Memory B cell (primary cell): Measurements from ENCODE around the gene ITGAL.
"Not testable (repeated sequence)": the region's sequence is repeated elsewhere in the genome, so short reads cannot be mapped to it uniquely, and the experiment has no call there.

Experiments
- ATAC-seq: fragments of 150-1000 bp; cut with Tn5 transposase; 2 replicates; pipeline ENCODE4 v1.10.0; 2021; ENCODE audit warnings: low read depth, mild to moderate bottlenecking, moderate library complexity
- DNase-seq, 2 donors: peaks; one replicate each; pipeline ENCODE4 v3.0.0; 2022; ENCODE audit warnings: low spot score in 2 of 2
- H3K27ac Mint-ChIP-seq: one replicate; pipeline ENCODE4 v1.8.0; 2022; ENCODE audit warnings: mild to moderate bottlenecking, moderate library complexity, mixed read lengths
- H3K27me3 Mint-ChIP-seq: one replicate; pipeline ENCODE4 v1.8.0; 2022; ENCODE audit warnings: mixed read lengths
- H3K36me3 Mint-ChIP-seq: one replicate; pipeline ENCODE4 v1.8.0; 2022; ENCODE audit warnings: mild to moderate bottlenecking, mixed read lengths
- H3K4me1 Mint-ChIP-seq: one replicate; pipeline ENCODE4 v1.8.0; 2022; ENCODE audit warnings: mixed read lengths
- H3K4me3 Mint-ChIP-seq: one replicate; pipeline ENCODE4 v1.8.0; 2022; ENCODE audit warnings: mild to moderate bottlenecking, moderate library complexity, mixed read lengths
- H3K9me3 Mint-ChIP-seq: one replicate; pipeline ENCODE4 v1.8.0; 2022; ENCODE audit warnings: mixed read lengths

ITGAL gene

DNA sequence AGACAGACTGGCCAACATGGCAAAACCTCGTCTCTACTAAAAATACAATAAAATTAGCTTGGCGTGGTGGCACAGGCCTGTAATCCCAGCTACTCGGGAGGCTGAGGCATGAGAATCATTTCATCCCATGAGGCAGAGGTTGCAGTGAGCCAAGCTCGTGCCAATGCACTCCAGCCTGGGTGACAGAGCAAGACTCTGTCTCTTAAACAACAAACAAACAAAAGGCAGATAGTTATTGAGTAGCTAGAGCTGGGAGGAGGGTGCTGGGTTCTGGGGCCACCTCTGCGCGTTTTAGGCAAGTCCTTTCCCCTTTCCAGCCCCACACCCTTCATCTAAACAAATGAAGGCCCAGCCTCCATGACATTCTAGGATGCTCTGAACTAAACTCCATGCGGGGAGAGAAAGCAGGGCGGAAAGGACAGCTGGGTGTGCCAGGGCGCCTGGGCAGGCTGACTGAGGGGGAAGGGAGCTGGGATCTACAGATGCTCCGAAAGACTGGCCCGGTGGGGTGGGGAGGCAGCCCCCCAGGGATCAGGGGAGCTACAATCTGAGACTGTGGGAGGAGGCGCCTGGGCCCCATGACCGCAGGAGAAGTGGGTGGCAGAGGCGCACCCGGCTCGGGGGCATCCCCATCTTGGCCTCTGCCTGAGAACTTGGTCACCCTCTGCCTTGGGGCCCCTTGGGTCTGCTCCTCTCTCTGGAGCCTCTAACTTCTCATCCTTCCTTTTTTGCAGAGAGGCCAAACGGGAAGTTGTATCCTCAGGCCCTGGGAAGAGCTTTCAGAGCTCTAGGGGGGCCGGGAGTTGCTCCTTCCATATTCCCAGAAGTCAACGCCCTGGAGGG, 910 bp downstream of the ITGAL start:
- H3K9me3 Mint-ChIP-seq: no peaks in the 10 kb centered on the region
- H3K36me3 Mint-ChIP-seq: peaks cover 14% of the 10 kb centered on the region
- peak in 1 of 2 donors; percentile 30 for DNase-seq
- peak overlapping the region; percentile 94 for H3K27ac Mint-ChIP-seq
- ATAC-seq: peak; percentile 38
- peaks cover 43% of the 10 kb centered on the region for H3K4me1 Mint-ChIP-seq
- H3K4me3 Mint-ChIP-seq: peak overlapping the region; percentile 93
- no peaks in the 10 kb centered on the region for H3K27me3 Mint-ChIP-seq

DNA sequence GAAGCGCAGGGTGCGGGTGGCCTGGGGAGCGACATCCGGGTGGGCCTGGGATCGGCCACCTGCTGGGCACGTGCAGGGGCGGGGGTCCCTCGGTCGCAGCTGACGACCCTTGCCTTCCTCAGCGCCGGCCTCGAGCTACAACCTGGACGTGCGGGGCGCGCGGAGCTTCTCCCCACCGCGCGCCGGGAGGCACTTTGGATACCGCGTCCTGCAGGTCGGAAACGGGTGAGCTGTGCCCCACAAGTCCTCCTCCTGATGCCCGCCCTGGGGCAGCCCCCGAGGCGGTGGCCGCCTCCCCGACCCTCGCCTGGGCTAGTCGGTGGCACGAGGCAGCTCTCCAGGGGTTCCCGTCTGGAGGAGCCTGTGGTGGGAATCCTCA, 1.5 kb downstream of the ITGAL start:
- ATAC-seq: no peak
- DNase-seq: no peak
- H3K27ac Mint-ChIP-seq: peak overlapping the region; percentile 94
- H3K9me3 Mint-ChIP-seq: no peaks in the 10 kb centered on the region
- peak overlapping the region; percentile 93 for H3K4me3 Mint-ChIP-seq
- peaks cover 16% of the 10 kb centered on the region for H3K36me3 Mint-ChIP-seq
- H3K4me1 Mint-ChIP-seq: peaks cover 48% of the 10 kb centered on the region
- no peaks in the 10 kb centered on the region for H3K27me3 Mint-ChIP-seq

DNA sequence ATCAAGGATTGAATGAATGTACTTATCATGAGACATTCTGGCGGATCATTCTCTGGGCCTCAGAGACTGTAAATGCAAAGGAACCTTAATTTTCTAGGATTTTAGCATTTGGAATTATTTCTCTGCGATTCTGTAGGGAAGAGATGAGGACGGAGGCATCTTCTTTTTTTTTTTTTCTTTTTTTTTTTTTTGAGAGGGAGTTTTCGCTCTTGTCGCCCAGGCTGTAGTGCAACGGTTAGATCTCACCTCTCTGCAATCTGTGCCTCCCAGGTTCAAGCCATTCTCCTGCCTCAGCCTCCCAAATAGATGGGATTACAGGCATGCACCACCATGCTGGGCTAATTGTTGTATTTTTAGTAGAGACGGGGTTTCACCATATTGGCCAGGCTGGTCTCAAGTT, 2.1 kb downstream of the ITGAL start:
- no peak for ATAC-seq
- no peak for DNase-seq
- Mint-ChIP-seq H3K9me3 (no peaks in the 10 kb centered on the region), H3K36me3 (peaks cover 16% of the 10 kb centered on the region), H3K4me3 (peak overlapping the region; percentile 93), H3K27me3 (no peaks in the 10 kb centered on the region), H3K4me1 (peaks cover 47% of the 10 kb centered on the region), H3K27ac (peak overlapping the region; percentile 41)

DNA sequence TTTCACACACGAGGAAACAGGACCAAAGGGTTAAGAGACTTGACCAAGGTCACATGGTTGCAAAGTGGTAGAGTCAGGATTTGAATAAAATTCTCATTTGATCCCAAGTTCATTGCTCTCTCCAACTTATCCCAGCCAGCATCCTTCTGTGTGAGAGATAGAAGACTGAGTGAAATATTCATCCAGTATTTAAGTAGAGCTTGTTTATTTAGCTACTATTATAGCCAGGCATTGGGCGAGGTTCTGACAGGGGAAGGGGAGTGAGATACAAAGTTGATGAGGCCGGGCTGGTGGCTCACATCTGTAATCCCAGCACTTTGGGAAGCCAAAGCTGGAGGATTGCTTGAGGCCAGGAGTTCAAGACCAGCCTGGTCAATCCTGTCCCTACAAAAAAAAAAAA, 4.4 kb downstream of the ITGAL start:
- Mint-ChIP-seq H3K4me3 (no peak overlapping the region), H3K4me1 (peaks cover 38% of the 10 kb centered on the region), H3K9me3 (no peaks in the 10 kb centered on the region), H3K36me3 (peaks cover 27% of the 10 kb centered on the region), H3K27ac (peak overlapping the region; percentile 84), H3K27me3 (no peaks in the 10 kb centered on the region)
- DNase-seq (no peak), ATAC-seq (no peak)

DNA sequence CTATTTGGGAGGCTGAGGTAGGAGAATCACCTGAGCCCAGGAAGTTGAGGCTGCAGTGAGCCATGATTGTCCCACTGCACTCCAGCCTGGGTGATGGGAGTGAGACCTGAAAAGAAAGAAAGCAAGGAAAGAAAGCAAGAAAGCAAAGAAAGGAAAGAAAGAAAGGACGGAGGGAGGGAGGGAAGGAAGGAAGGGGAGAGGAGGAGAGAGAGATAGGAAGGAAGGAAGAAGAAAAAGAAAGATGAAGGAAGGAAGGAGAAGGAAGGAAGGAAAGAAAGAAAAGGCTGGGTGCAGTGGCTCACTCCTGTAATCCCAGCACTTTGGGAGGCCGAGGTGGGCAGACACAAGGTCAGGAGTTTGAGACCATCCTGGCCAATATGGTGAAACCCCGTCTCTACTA, 5.2 kb downstream of the ITGAL start:
- Mint-ChIP-seq H3K36me3 (peaks cover 32% of the 10 kb centered on the region), H3K4me1 (peaks cover 33% of the 10 kb centered on the region), H3K4me3 (peak overlapping the region; percentile 60), H3K27ac (peak overlapping the region; percentile 84)
- not testable (repeated sequence) for H3K27me3 Mint-ChIP-seq, DNase-seq, H3K9me3 Mint-ChIP-seq, ATAC-seq

DNA sequence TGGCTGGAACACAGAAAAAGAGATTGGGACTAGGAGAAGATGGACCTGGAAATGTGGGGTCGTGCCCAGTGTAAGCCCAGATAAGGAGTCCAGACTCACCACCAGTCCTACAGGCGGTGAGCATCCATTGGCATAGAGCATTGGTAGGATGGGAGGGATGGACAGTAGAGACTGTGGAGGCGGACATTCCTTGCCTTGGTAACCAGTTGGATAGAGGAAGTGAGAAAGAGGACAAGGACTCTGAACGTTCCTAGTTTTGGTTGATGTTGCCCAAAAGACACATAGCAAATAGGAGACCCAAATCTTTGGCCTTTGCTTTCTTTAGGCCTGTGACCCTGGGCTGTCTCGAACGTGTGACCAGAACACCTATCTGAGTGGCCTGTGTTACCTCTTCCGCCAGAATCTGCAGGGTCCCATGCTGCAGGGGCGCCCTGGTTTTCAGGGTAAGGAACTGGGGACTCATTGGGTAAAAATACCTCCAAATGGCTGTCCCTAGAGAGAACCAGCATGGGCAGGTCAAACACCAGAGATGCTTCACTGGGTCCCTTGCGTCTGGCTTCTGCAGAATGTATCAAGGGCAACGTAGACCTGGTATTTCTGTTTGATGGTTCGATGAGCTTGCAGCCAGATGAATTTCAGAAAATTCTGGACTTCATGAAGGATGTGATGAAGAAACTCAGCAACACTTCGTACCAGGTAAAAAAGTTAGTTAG, 6.4 kb downstream of the ITGAL start:
- DNase-seq: no peak
- Mint-ChIP-seq H3K4me1 (peaks cover 23% of the 10 kb centered on the region), H3K4me3 (peak overlapping the region; percentile 28), H3K36me3 (peaks cover 37% of the 10 kb centered on the region), H3K9me3 (no peaks in the 10 kb centered on the region), H3K27me3 (no peaks in the 10 kb centered on the region), H3K27ac (peak overlapping the region; percentile 62)
- ATAC-seq: no peak

DNA sequence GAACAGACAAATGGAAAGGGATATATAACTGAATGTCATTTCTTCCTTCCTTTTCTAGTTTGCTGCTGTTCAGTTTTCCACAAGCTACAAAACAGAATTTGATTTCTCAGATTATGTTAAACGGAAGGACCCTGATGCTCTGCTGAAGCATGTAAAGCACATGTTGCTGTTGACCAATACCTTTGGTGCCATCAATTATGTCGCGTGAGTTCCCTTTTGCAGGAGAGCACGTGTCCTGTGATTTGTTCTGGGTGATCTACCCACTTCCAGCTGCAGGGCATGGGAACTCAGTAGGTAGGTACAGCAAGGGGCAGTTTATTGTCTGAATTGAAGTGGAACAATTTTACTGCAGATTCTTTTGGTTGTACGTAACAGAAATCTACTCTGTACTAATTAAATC, 8.8 kb downstream of the ITGAL start:
- DNase-seq: no peak
- Mint-ChIP-seq H3K4me1 (peaks cover 18% of the 10 kb centered on the region), H3K27me3 (no peaks in the 10 kb centered on the region), H3K27ac (no peak overlapping the region), H3K9me3 (no peaks in the 10 kb centered on the region), H3K4me3 (no peak overlapping the region), H3K36me3 (peaks cover 45% of the 10 kb centered on the region)
- no peak for ATAC-seq

DNA sequence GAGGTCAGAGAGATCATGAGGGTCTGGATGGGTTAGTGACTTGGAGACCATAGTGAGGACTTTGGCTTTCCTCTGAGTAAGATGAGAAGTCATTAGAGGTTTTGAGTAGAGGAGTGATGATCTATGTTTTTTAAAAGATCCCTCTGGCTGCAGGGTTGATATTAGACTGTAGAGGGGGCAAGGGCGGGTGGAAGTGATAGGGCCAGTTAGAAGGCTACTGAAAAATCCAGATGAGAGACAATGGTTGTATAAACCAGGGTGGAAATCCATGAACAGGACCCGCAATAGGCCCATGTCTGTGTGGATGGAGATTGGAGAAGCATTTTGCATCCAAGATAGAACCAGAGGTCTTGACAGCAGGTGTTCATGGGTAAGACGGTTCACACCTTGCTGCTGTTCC, 9.8 kb downstream of the ITGAL start:
- no peak overlapping the region for H3K4me3 Mint-ChIP-seq
- no peaks in the 10 kb centered on the region for H3K9me3 Mint-ChIP-seq
- DNase-seq: no peak
- peak; percentile 39 for ATAC-seq
- no peaks in the 10 kb centered on the region for H3K27me3 Mint-ChIP-seq
- H3K36me3 Mint-ChIP-seq: peaks cover 42% of the 10 kb centered on the region
- peaks cover 16% of the 10 kb centered on the region for H3K4me1 Mint-ChIP-seq
- H3K27ac Mint-ChIP-seq: no peak overlapping the region

DNA sequence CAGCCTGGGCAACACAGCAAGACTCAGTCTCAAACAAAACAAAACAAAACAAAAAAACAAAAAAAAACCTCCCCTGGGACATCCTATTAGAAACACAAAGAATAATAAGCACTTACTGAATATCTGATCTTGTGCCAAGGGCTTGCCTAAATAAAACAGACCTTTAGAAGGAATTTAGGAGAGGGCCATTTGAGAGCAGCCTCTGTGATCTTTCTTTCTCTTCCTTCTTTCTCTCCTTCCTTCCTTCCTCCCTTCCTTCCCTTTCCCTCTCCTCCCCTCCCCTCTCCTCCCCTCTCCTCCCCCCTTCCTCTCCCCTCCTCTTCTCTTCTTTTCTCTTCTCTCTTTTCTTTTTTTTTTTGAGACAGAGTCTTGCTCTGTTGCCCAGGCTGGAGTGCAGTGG, 12.3 kb downstream of the ITGAL start:
- H3K4me3 Mint-ChIP-seq: no peak overlapping the region
- H3K27ac Mint-ChIP-seq: no peak overlapping the region
- peaks cover 2% of the 10 kb centered on the region for H3K4me1 Mint-ChIP-seq
- H3K9me3 Mint-ChIP-seq: no peaks in the 10 kb centered on the region
- H3K36me3 Mint-ChIP-seq: peaks cover 44% of the 10 kb centered on the region
- ATAC-seq (no peak), DNase-seq (no peak)
- no peaks in the 10 kb centered on the region for H3K27me3 Mint-ChIP-seq

DNA sequence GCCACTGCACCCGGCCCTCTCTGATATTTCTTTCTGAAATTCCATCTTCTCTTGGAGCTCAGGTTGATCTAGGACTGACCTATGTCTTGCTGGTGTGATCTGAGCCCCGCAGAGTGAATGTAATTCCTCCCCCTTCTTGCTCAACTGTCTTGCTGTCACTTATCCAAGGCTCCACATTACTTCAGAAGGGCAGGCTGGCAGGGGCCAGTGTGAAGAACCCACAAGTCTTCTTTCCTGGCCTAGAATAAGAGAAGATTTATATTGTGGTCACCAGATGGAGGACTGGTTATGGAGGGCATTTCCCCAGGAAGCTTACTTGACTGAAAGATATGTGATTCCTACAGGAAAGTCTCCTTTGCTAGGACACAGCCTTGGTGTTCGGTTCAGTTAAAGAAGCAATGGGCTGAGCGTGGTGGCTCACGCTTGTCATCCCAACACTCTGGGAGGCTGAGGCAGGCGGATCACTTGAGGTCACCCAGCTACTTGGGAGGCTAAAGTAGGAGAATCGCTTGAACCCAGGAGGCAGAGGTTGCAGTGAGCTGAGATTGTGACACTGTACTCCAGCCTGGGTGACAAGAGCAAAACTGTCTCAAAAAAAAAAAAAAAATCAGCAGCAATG, 13.4 kb downstream of the ITGAL start:
- Mint-ChIP-seq H3K27me3 (no peaks in the 10 kb centered on the region), H3K9me3 (no peaks in the 10 kb centered on the region), H3K4me3 (no peak overlapping the region), H3K27ac (no peak overlapping the region), H3K36me3 (peaks cover 42% of the 10 kb centered on the region), H3K4me1 (peaks cover 5% of the 10 kb centered on the region)
- no peak for DNase-seq
- no peak for ATAC-seq

DNA sequence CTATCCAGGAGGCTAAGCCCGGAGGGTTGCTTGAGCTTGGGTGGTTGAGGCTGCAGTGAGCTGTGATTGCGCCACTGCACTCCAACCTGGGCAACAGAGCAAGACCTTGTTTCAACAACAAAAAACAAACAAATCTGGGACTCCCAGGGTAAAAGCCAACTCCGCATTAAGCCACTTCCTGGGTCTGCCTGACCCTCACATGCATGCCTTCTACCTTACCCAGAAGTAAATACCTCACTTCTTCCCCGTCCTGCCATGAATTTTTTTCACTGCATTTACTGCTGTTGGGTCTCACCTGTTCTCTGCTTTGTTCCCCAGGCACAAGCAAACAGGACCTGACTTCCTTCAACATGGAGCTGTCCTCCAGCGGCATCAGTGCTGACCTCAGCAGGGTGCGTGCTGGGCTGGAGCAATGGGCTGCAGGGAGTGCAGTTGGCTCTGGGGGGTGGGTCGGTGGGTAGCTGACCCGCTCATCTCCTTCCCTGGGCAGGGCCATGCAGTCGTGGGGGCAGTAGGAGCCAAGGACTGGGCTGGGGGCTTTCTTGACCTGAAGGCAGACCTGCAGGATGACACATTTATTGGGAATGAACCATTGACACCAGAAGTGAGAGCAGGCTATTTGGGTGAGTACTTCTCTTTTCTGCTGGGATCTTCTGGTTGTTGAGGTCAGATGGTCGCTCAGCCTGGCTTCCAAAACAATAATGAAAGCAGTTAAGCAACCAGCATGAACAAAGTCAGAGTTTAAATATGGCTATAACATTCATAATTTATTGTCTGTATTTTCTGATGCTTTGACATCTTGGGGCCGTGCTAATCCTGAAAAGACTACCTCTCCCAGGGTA, 16.4 kb downstream of the ITGAL start:
- H3K9me3 Mint-ChIP-seq: no peaks in the 10 kb centered on the region
- peaks cover 3% of the 10 kb centered on the region for H3K4me1 Mint-ChIP-seq
- DNase-seq: no peak
- peaks cover 34% of the 10 kb centered on the region for H3K36me3 Mint-ChIP-seq
- no peak for ATAC-seq
- H3K27ac Mint-ChIP-seq: peak overlapping the region; percentile 60
- H3K4me3 Mint-ChIP-seq: no peak overlapping the region
- H3K27me3 Mint-ChIP-seq: no peaks in the 10 kb centered on the region

DNA sequence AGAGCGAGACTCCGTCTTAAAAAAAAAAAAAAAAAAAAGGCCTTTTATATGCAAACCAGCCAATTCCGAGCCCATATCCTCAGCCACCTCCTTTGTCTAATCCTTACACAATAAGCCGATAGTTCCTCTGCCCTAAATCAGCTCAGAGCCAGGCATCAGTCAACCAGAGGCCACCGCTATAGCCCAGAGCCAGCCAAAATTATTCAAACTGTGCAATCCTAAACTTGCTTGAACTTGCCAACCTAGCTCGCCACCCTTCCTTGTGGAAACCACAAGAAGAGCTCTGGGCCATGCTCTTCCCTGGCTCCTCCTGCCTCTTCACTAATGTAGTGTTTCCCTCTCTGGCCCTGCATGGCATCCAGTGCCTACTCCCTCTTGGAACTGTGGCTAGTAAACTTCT, 17.7 kb downstream of the ITGAL start:
- peak overlapping the region; percentile 14 for H3K27ac Mint-ChIP-seq
- DNase-seq (no peak), ATAC-seq (no peak)
- H3K27me3 Mint-ChIP-seq: no peaks in the 10 kb centered on the region
- H3K4me1 Mint-ChIP-seq: peaks cover 3% of the 10 kb centered on the region
- H3K9me3 Mint-ChIP-seq: no peaks in the 10 kb centered on the region
- peaks cover 37% of the 10 kb centered on the region for H3K36me3 Mint-ChIP-seq
- H3K4me3 Mint-ChIP-seq: no peak overlapping the region

DNA sequence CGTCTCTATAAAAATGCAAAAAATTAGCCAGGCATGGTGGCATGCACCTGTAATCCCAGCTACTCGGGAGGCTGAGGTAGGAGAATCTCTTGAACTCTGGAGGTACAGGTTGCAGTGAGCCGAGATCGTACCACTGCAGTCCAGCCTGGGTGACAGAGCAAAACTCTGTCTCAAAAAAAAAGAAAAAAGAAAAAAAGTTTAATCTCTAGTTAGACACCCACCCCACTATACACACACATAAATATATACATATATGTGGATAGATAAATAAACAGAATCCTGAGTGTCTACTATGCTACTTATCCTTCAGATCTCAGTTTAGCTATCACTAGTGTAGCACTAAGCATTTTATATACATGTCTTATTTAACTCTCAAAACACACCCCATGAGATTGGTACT, 18.7 kb downstream of the ITGAL start:
- DNase-seq (no peak), ATAC-seq (no peak)
- Mint-ChIP-seq H3K9me3 (no peaks in the 10 kb centered on the region), H3K27ac (no peak overlapping the region), H3K36me3 (peaks cover 36% of the 10 kb centered on the region), H3K4me1 (peaks cover 3% of the 10 kb centered on the region), H3K4me3 (no peak overlapping the region), H3K27me3 (no peaks in the 10 kb centered on the region)
